GM12801 (cell line): ENCODE results near the gene BCAR1.

Experiments used
- CTCF ChIP-seq: IDR thresholded peaks from one replicate; pipeline ENCODE4 v1.5.1; 2011; ENCODE audit warnings: control low read depth; ENCODE audit not compliant: insufficient read length; ENCODE audit errors: extremely low read depth

The BCAR1 gene

DNA sequence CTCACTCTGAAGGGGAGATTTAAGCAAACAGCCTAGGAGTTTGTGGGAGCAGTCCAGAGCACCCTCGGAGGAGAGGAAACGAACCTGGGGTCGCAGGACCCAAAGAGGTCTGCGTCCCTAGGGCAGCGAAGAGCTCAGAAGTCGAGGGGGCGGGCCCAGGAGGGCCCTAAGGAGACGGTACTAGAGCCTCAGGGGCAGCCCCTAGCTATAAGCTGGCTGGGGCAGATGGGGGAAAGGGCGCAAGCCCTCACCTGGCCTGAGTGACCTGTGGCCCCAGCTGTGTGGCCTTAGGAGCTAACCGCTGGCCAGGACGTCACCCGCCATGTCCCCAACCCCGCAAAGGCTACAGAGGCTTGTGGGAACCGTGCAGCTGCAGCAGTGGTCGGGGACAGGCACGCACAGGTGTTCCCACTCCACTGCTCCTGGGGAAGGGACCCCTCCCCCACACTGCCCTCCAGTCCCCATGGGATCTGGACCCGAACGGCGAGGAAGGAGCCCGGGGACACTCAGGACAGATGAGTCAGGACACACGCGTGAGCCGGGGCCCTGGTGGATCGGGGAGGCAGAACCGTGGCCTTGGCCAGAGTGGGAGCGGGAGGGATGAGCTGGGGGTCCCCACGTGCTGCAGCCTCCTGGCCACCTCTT is 42.4 kb downstream of the BCAR1 start:
- no peak for TF ChIP-seq CTCF

GRCh38 chr16:75208242-75208825 is 43.1 kb downstream of the BCAR1 start:
- TF ChIP-seq CTCF: no peak

DNA sequence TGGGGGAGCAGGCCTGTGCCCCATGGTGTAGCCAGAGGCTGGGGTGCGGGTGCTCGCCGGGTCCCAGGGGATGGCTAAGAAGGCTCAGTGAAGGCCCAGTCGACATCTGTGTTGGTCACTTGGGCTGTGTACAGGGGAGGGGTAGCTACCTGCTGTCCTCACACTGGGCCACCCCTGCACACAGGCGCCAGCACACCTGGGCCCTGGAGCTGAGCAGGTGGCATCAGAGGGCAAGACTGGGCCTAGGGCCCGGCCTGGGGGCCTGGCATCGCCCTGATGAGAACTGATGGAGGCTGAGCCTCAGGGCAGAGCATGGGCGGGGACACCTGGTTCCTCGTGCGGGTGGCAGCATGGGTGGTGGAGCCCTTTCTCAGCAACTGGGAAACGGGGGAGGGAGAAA is 43.6 kb downstream of the BCAR1 start:
- TF ChIP-seq CTCF: no peak

GRCh38 chr16:75206749-75207451 is 44.5 kb downstream of the BCAR1 start, which contains the start of gene CTRB2:
TSS of gene CTRB2 (minus strand) at chr16:75207161. CDS start at chr16:75207141, 20 bp downstream.
- no peak for TF ChIP-seq CTCF

DNA sequence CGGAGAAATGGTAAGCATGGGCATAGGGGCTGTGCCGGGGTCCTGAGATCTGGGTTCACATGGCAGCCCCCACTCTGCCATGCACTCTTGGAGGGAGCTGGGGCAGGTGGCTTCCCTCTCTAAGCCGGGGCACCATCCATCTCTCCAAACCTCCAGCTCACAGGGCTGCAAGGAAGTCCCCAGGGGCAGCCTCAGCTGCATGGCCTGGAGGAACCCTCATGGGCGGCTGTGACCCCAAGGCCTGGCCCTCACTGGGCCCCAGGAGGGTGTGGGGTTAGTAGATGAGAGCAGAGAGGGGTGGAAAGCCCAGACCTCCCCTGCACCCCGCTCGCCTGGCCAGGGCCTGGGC is 47.0 kb downstream of the BCAR1 start:
- TF ChIP-seq CTCF: no peak

DNA sequence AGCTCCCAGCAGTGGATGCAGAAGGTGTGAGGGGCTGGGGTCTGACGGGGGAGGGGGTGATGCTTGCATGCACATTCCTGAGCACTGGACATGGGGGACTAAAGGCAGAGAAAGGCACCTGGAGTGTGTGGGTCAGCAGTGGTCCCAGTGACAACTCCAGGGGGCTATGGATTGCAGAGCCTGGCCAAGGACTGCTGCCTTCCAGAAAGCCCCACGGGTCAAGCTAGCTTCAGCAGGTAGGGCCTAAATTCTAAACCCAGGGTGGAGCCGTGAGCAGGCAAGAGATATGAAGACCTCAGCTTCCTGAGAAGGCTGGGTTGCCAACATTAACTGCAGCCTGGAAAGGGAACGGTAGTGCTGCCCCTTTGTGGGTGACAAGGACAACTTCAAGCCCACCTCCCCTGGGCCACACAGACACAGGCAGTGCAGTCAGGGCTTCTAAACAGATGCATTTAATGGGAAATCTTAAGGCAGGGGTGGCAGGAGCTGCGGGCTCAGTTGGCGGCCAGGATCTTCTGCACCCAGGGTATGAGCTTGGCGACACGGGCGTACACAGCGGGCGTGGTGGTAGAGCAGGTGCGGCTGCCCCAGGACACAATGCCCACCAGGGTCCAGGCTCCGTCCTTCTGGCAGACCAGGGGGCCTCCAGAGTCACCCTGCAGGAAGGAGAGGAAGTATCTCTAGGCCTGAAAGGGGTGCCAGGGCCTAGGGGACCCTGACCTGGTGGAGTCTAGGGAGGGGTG is 47.6 kb downstream of the BCAR1 start:
- no peak for TF ChIP-seq CTCF

DNA sequence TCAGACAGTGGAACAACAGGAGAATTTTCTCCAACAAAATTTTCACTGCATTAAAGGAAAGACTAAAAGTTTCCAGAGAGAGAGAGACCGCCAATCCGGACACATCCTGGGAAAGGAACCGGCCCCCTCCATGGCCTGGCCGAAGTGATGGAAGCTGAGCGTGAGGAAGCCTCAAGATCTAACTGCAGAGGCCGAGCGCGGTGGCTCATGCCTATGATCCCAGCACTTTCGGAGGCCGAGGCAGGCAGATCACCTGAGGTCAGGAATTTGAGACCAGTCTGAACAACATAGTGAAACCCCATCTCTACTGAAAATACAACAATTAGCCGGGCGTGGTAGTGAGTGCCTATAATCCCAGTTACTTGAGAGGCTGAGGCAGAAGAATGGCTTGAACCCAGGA is 48.3 kb downstream of the BCAR1 start:
- no peak for TF ChIP-seq CTCF
